Thymus (tissue), 11 donors: ENCODE data around the gene COX8A. TPM values are rescaled to one million over a fixed set of nuclear protein-coding genes. Genes with fewer than 3 reads are reported as not detected.

Experiments used
- DNase-seq, 9 donors: peaks; one replicate each; pipeline ENCODE4 v3.0.0-alpha.2; 2013; ENCODE audit warnings: low spot score in 9 of 9, low read depth in 6 of 9, missing footprints in 1 of 9
- H3K27ac ChIP-seq, 2 donors: one replicate each; pipeline ENCODE4 v1.5.1; 2013; ENCODE audit warnings: control low read depth in 1 of 2, low read depth in 1 of 2, low read length in 1 of 2, mild to moderate bottlenecking in 1 of 2, moderate library complexity in 1 of 2
- H3K27me3 ChIP-seq, 2 donors: one replicate each; pipeline ENCODE4 v1.5.1; 2013; ENCODE audit warnings: low read length in 1 of 2; ENCODE audit not compliant: control insufficient read depth in 2 of 2, insufficient read depth in 1 of 2
- H3K36me3 ChIP-seq, 2 donors: one replicate each; pipeline ENCODE4 v1.5.1; 2013; ENCODE audit warnings: low read length in 1 of 2, mild to moderate bottlenecking in 1 of 2, moderate library complexity in 1 of 2; ENCODE audit not compliant: control insufficient read depth in 2 of 2, insufficient read depth in 2 of 2
- H3K4me1 ChIP-seq, 2 donors: one replicate each; pipeline ENCODE4 v1.5.1; 2013; ENCODE audit warnings: low read length in 2 of 2; ENCODE audit not compliant: control insufficient read depth in 2 of 2, insufficient read depth in 2 of 2
- H3K4me3 ChIP-seq, 2 donors: one replicate each; pipeline ENCODE4 v1.5.1; 2013; ENCODE audit warnings: low read length in 2 of 2, control low read depth in 1 of 2, mild to moderate bottlenecking in 1 of 2
- H3K9me3 ChIP-seq, 2 donors: one replicate each; pipeline ENCODE4 v1.5.1; 2013; ENCODE audit warnings: low read length in 1 of 2, mild to moderate bottlenecking in 1 of 2; ENCODE audit not compliant: control insufficient read depth in 2 of 2, insufficient read depth in 1 of 2
- WGBS: extraction: QIAGEN DNeasy Blood & Tissue Kit; methylation state at CpG from one replicate; pipeline ENCODE4 v1.1.7; 2013; 5-methylcytosine and 5-hydroxymethylcytosine counted together
- polyA plus RNA-seq: library from polyadenylated mRNA; stranded (reverse); fragments of 200-250 nt; gene quantifications from one replicate; pipeline ENCODE4 v1.2.3, GENCODE V29; 2013
- total RNA-seq: library from RNA; stranded (reverse); fragments of 120-200 nt; gene quantifications from one replicate; pipeline ENCODE4 v1.2.4, GENCODE V29; 2013
- donor health status: healthy.

COX8A gene
- total and polyA plus RNA-seq, 2 donors: 411 to 418 TPM

DNA sequence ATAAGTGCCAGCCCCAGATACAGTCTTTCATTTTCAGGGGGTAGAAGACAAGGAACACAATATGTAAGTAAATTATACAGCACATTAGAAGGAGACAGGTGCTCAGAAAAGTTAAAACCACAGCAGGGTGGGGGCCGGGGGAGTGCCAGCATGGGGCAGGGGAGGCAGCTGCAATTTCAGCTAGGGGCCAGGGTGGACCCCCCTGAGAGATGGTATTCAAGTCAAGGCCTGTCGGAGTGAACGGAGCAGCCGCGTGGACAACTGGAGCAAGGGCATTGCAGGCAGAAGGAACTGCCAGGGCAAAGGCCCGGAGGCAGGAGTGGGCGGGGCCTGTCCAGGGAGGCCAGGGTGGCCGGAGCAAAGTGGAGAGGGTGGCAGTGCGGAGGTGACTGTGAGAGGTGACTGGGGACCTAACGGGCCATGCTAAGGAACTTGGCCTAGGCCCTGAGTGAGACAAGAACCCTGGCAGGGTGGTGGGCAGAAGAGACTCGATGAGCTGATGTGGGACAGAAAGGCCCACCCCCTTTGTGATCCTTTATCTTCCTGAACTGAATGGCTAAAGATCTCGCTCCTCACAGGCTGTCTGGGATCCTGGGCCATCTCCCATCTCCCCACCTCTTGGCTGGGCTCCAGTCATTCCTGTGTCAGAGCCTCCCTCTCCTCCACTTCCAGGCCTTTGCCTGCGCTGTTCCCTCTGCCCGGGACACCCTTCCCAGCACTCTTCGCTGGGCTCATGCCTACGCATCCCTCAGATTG lies 38.9 kb downstream of the COX8A start:
- H3K27me3 ChIP-seq: peaks cover 10 to 15% of the 10 kb centered on the region in 2 donors
- H3K9me3 ChIP-seq: peaks cover 5 to 15% of the 10 kb centered on the region in 2 donors
- H3K4me1 ChIP-seq: peaks cover 0 to 2% of the 10 kb centered on the region in 2 donors
- DNase-seq: no peak
- no peaks in the 10 kb centered on the region for H3K36me3 ChIP-seq
- no peak overlapping the region for H3K4me3 ChIP-seq
- H3K27ac ChIP-seq: no peak overlapping the region
- 96% methylated on average over 16 of the region's 16 CpGs for WGBS

DNA sequence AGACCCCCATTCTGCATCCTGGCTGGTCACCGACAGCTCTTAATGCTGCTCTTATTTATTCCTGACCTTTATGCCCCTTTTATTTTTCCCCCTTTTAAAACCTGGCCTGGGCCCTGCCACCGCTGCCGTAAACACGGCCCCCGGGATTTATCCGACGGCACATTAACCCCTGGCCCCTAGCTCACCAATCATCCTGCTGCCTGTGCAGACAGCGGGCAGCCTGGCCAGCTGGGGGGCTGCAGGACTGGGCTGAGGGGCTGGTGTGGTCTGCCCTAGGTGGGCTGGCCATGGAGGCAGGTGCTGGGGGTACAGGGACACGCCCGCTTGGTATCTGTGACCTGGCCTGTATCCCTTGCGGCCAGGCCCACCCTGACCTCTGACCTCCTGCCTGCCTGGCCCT lies 39.9 kb downstream of the COX8A start:
- H3K4me3 ChIP-seq: no peak overlapping the region
- WGBS: 97% methylated on average over 11 of the region's 11 CpGs
- peaks cover 0 to 2% of the 10 kb centered on the region in 2 donors for H3K4me1 ChIP-seq
- H3K9me3 ChIP-seq: peaks cover 5 to 15% of the 10 kb centered on the region in 2 donors
- no peaks in the 10 kb centered on the region for H3K36me3 ChIP-seq
- H3K27me3 ChIP-seq: peaks cover under 1 to 4% of the 10 kb centered on the region in 2 donors
- DNase-seq: no peak
- no peak overlapping the region for H3K27ac ChIP-seq

- H3K4me1 ChIP-seq: peaks cover 0 to 2% of the 10 kb centered on the region in 2 donors
- peaks cover 0 to 5% of the 10 kb centered on the region in 2 donors for H3K9me3 ChIP-seq
- H3K27me3 ChIP-seq: peaks cover 0 to 2% of the 10 kb centered on the region in 2 donors
- no peak for DNase-seq
- no peaks in the 10 kb centered on the region for H3K36me3 ChIP-seq
- H3K27ac ChIP-seq: no peak overlapping the region
- WGBS: 96% methylated on average over 20 of the region's 20 CpGs
- no peak overlapping the region for H3K4me3 ChIP-seq
Observed at GRCh38 chr11:64015510-64015909, 41.1 kb downstream of the COX8A start.

DNA sequence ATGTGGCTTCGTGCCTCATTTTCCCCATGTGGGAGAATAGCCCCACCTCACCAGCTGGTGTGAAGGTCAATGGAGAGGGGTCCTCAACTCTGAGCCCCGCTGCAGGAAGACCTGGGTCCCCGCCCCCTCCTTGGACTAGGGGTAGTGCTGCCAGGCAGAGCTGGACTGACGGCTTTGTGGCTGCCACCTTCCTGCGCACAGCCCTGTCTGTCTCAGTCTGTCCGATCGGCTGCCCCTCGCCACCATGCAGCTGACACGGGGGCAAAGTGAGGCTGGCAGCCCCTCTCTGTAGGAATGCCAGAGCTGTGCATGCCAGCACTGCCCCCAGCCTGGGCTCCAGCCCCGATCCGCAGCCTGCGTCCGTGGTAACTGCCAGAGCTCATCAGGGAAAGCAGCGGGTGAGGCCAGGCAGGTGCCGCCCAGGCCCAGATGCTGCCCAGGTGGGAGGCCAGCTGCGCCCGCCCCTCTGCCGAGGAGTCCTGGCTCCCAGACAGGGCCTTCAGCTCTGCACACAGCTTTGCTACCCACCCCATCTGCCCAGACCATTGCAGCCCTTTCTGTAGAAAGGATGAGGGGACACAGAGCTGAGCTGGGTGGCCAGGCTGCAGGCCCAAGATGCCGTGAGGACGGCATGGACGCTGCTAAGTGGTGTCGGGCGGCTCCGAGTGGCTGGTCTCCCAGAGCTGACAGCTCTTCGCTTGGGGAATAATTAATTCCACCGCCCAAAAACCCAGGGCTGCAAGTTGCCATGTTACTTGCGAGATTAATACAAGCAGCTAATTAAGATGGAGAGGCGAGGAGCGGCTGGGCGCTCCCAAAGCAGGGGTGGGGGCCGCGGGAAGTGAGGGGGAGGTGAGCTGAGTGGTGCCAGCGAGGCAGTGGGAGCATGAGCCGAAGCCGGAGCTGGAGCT lies 41.8 kb downstream of the COX8A start:
- Histone ChIP-seq H3K27me3 (peaks cover 0 to 2% of the 10 kb centered on the region in 2 donors), H3K4me1 (peaks cover 0 to 2% of the 10 kb centered on the region in 2 donors), H3K4me3 (no peak overlapping the region), H3K27ac (no peak overlapping the region), H3K36me3 (no peaks in the 10 kb centered on the region), H3K9me3 (no peaks in the 10 kb centered on the region)
- 96% methylated on average over 35 of the region's 35 CpGs for WGBS
- no peak for DNase-seq

- Histone ChIP-seq H3K36me3 (no peaks in the 10 kb centered on the region), H3K9me3 (no peaks in the 10 kb centered on the region), H3K27me3 (peaks cover 0 to 4% of the 10 kb centered on the region in 2 donors), H3K4me1 (peaks cover 0 to under 1% of the 10 kb centered on the region in 2 donors), H3K4me3 (no peak overlapping the region), H3K27ac (no peak overlapping the region)
- 98% methylated on average over 7 of the region's 7 CpGs for WGBS
- no peak for DNase-seq
Observed at GRCh38 chr11:64017945-64018224, 43.5 kb downstream of the COX8A start.

DNA sequence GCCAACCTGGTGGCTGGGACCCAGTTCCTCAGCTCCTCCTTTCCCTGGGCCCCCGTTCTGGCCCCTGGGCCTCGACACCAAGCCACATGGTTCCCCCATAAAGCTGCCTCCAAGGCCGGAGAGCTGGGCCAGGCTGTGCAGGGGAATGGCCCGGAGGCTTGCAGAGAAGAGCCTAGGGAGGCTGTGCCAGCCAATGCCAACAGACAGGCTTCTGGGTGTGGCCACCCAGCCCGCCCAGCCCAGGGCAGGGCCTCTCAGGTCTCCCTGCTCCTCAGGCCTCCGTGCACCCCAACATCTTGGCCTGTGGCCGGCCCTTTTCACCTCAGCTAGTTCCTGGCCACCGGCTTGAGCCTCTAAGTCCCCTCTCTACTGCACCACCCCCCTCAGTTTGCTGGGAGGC lies 43.9 kb downstream of the COX8A start:
- Histone ChIP-seq H3K27ac (no peak overlapping the region), H3K27me3 (peaks cover 0 to 4% of the 10 kb centered on the region in 2 donors), H3K4me1 (no peaks in the 10 kb centered on the region), H3K36me3 (no peaks in the 10 kb centered on the region), H3K9me3 (no peaks in the 10 kb centered on the region), H3K4me3 (no peak overlapping the region)
- 93% methylated on average over 8 of the region's 8 CpGs for WGBS
- no peak for DNase-seq

GRCh38 chr11:64019106-64020037 lies 45.0 kb downstream of the COX8A start:
- peaks cover 0 to 4% of the 10 kb centered on the region in 2 donors for H3K4me1 ChIP-seq
- no peaks in the 10 kb centered on the region for H3K9me3 ChIP-seq
- H3K27me3 ChIP-seq: peaks cover 0 to 4% of the 10 kb centered on the region in 2 donors
- H3K36me3 ChIP-seq: no peaks in the 10 kb centered on the region
- H3K27ac ChIP-seq: no peak overlapping the region
- 95% methylated on average over 27 of the region's 27 CpGs for WGBS
- no peak for DNase-seq
- no peak overlapping the region for H3K4me3 ChIP-seq

DNA sequence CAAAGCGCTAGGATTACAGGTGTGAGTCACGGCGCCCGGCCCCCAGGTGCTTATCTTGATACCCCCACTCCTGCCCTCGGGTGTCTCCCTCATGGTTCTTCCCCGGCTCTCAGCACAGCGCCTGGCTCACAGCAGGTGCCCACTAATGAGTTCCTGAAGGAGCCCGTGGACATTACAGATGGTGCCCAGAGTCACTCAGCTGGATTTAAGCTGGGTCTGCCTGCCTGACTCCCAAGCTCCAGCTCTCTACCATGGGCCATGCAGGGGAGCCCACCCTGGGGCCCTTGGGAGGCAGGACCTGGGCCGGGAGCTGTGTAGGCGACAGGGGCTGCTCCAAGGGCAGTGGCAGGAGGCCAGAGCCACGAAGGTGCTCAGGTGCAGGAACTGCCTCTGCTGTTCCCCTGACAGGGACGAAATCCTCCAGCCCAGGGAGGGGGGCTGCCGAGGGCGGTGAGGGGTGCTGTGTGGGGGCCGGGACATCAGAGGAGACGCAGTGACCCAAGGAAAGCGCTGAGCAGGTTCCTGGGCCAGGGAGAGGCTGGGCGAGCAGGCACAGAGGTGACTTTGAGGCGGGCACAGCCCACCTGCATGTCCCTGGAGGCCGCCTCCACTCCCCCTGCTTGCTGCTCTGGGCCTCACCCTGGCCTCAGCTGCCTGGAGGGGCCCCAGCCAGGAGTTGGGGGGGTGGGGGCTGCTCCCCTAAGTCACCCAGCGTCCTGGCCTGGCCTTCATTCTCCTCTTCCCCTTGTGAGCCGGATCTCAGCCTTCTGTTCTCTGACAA lies 46.7 kb downstream of the COX8A start:
- Histone ChIP-seq H3K27ac (no peak overlapping the region), H3K27me3 (peaks cover 0 to 4% of the 10 kb centered on the region in 2 donors), H3K9me3 (no peaks in the 10 kb centered on the region), H3K4me1 (peaks cover 0 to 4% of the 10 kb centered on the region in 2 donors), H3K4me3 (no peak overlapping the region), H3K36me3 (no peaks in the 10 kb centered on the region)
- 89% methylated on average over 22 of the region's 22 CpGs for WGBS
- no peak for DNase-seq
